ENCODE results near the gene RAB34. TPM values are rescaled to one million over a fixed set of nuclear protein-coding genes. Genes with fewer than 3 reads are reported as not detected.

The RAB34 gene
- total and polyA plus RNA-seq, 9 of the 15 experiments (the other 6 are each of a cell fraction or from before 2014, with no cell fraction given) = 0.07 to 3.8 (median 0.46) TPM; not detected in 1

DNA sequence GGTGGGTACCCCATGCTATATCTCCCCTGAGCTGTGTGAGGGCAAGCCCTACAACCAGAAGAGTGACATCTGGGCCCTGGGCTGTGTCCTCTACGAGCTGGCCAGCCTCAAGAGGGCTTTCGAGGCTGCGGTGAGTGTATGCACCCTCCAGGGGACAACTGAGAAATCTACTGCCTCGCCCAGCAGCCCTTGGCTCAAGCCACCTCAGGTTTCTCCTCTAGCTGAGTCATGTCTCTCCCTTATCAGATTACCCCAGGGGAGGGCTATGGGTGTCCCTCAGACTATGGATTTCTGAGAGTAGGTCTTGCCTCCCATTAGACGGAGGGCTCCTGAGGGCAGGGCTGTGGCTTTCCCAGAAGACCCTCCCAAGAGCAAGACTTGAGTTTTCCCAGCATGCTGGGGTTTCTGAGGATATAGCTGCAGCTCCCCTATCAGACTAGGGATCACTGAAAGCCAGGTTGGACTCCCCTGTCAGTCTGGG lies 17.6 kb upstream of the RAB34 start (continued):
- TF ChIP-seq MGA (IDR thresholded peaks at IDR 0.05) (no peak), CLOCK (CRISPR knock-in tag; IDR thresholded peaks at IDR 0.05; ENCODE audit: borderline replicate concordance) (no peak), MLX (CRISPR knock-in tag; conservative IDR thresholded peaks at IDR 0.05) (no peak), ZNF41 (CRISPR knock-in tag; conservative IDR thresholded peaks at IDR 0.05) (no peak), ZNF197 (CRISPR knock-in tag; IDR thresholded peaks at IDR 0.05; ENCODE audit: low read depth) (no peak), WHSC1 (IDR thresholded peaks at IDR 0.05; ENCODE audit: low read length) (no peak), ZNF217 (CRISPR knock-in tag; IDR thresholded peaks at IDR 0.05) (no peak), SRF (CRISPR knock-in tag; IDR thresholded peaks at IDR 0.05) (0 out of 4 replicates have a peak, but pooled peaks of 1 of the 2 experiments have one; percentile 25), E2F3 (CRISPR knock-in tag; IDR thresholded peaks at IDR 0.05) (no peak), PRPF4 (IDR thresholded peaks at IDR 0.05; ENCODE audit: insufficient read depth, low read depth, low read length, poor library complexity, severe bottlenecking) (no peak), ZNF384 (IDR thresholded peaks at IDR 0.05; ENCODE audit: low read depth, low read length) (no peak), ZNF316 (IDR thresholded peaks at IDR 0.05) (peak; percentile 97), ATF1 (CRISPR knock-in tag; IDR thresholded peaks at IDR 0.05) (no peak), ATF1 (tag; IDR thresholded peaks at IDR 0.05) (peak; percentile 56; the same call in 1 of the 2 replicates)
